Endodermal cell (in vitro differentiated cells): ENCODE measurements around the gene TUBGCP3. TPM values are rescaled to one million over a fixed set of nuclear protein-coding genes. Genes with fewer than 3 reads are reported as not detected.

Source experiments
- DNase-seq: peaks from one replicate; pipeline ENCODE4 v3.0.0-alpha.2; 2017
- H3K27ac ChIP-seq: 2 replicates; pipeline ENCODE4 v1.5.1; 2013; ENCODE audit warnings: mild to moderate bottlenecking, low read depth, low read length, moderate library complexity
- H3K27me3 ChIP-seq: 2 replicates; pipeline ENCODE4 v1.6.1; 2013; ENCODE audit warnings: mild to moderate bottlenecking, low read length, moderate library complexity; ENCODE audit not compliant: insufficient read depth, control insufficient read depth, poor library complexity, severe bottlenecking
- H3K36me3 ChIP-seq: 2 replicates; pipeline ENCODE4 v1.7.0; 2013; ENCODE audit warnings: mild to moderate bottlenecking, low read length, moderate library complexity; ENCODE audit not compliant: control insufficient read depth, insufficient read depth
- H3K4me1 ChIP-seq: one replicate; pipeline ENCODE4 v1.7.0; 2013; ENCODE audit warnings: low read length; ENCODE audit not compliant: control insufficient read depth, insufficient read depth
- H3K4me3 ChIP-seq: 2 replicates; pipeline ENCODE4 v1.5.1; 2013; ENCODE audit warnings: mild to moderate bottlenecking, low read length, moderate library complexity
- H3K9ac ChIP-seq: 2 replicates; pipeline ENCODE4 v1.6.1; 2013; ENCODE audit warnings: mild to moderate bottlenecking, low read length, moderate library complexity; ENCODE audit not compliant: poor library complexity, severe bottlenecking; ENCODE audit errors: extremely low read depth
- H3K9me3 ChIP-seq: 2 replicates; pipeline ENCODE4 v1.6.1; 2013; ENCODE audit warnings: mild to moderate bottlenecking, low read length, moderate library complexity; ENCODE audit not compliant: control insufficient read depth
- H3K27ac Mint-ChIP-seq: 2 replicates; pipeline ENCODE4 v1.8.0; 2020; ENCODE audit warnings: mixed read lengths
- H3K27me3 Mint-ChIP-seq: 2 replicates; pipeline ENCODE4 v1.8.0; 2021; ENCODE audit warnings: mild to moderate bottlenecking, mixed read lengths; ENCODE audit not compliant: insufficient read depth
- H3K36me3 Mint-ChIP-seq: 2 replicates; pipeline ENCODE4 v1.8.0; 2020; ENCODE audit warnings: low read depth, mixed read lengths
- H3K4me1 Mint-ChIP-seq: 2 replicates; pipeline ENCODE4 v1.8.0; 2020; ENCODE audit warnings: mixed read lengths
- H3K4me3 Mint-ChIP-seq: 2 replicates; pipeline ENCODE4 v1.8.0; 2020; ENCODE audit warnings: mild to moderate bottlenecking, moderate library complexity, mixed read lengths
- H3K9me3 Mint-ChIP-seq: 2 replicates; pipeline ENCODE4 v1.8.0; 2020; ENCODE audit warnings: mild to moderate bottlenecking, mixed read lengths
- CTCF ChIP-seq: fragments of 200-600 bp; sonication (generic); conservative IDR thresholded peaks from 2 replicates; pipeline ENCODE4 v1.5.0; 2021; ENCODE audit warnings: antibody characterized with exemption, mild to moderate bottlenecking
- WGBS, 2 experiments: methylation state at CpG; one replicate each; pipeline versions ENCODE4 v1.1.5 to v1.1.7; 2013; ENCODE audit warnings: missing lambda C conversion rate in 2 of 2, mixed read lengths in 1 of 2; ENCODE audit not compliant: insufficient coverage in 1 of 2, insufficient read length in 1 of 2; 5-methylcytosine and 5-hydroxymethylcytosine counted together
- total RNA-seq, 2 donors: library from RNA; stranded (reverse); fragmentation: NEBNext Ultra II Directional in 1 of 2; extraction: Animal tissue kit (Norgen Biotek cat#: 25700) in 1 of 2; gene quantifications; 2 replicates in 1 of 2; 3 replicates in 1 of 2; pipeline ENCODE4 v1.2.1, GENCODE V29; 2021

The TUBGCP3 gene
- total RNA-seq, 2 donors from 2014 or later, result 34.7 to 55.3 TPM

- H3K9me3 Mint-ChIP-seq, result no peaks in the 10 kb centered on the region
- 94 to 97% methylated on average over 11 to 13 of the region's 13 CpGs for WGBS, 2 experiments
- Histone ChIP-seq H3K27ac (no peak overlapping the region), H3K4me1 (no peaks in the 10 kb centered on the region), H3K4me3 (no peak overlapping the region), H3K9me3 (no peaks in the 10 kb centered on the region), H3K27me3 (no peaks in the 10 kb centered on the region), H3K9ac (no peak overlapping the region), H3K36me3 (peaks cover 66% of the 10 kb centered on the region)
- TF ChIP-seq CTCF, result no peak
- H3K36me3 Mint-ChIP-seq, result peaks cover 37% of the 10 kb centered on the region
- H3K27ac Mint-ChIP-seq, result no peak overlapping the region
- no peak overlapping the region for H3K4me3 Mint-ChIP-seq
- no peak for DNase-seq
- H3K27me3 Mint-ChIP-seq, result no peaks in the 10 kb centered on the region
- H3K4me1 Mint-ChIP-seq, result no peaks in the 10 kb centered on the region
Measured at GRCh38 chr13:112516218-112516617, 71.7 kb downstream of the TUBGCP3 start.

- Histone ChIP-seq H3K4me3 (no peak overlapping the region), H3K4me1 (no peaks in the 10 kb centered on the region), H3K9ac (no peak overlapping the region), H3K27ac (no peak overlapping the region), H3K9me3 (no peaks in the 10 kb centered on the region), H3K36me3 (peaks cover 79% of the 10 kb centered on the region), H3K27me3 (no peaks in the 10 kb centered on the region)
- WGBS, 2 experiments, result 93 to 95% methylated on average over 3 to 5 of the region's 6 CpGs
- no peak for TF ChIP-seq CTCF
- H3K9me3 Mint-ChIP-seq, result no peaks in the 10 kb centered on the region
- no peaks in the 10 kb centered on the region for H3K27me3 Mint-ChIP-seq
- H3K4me3 Mint-ChIP-seq, result no peak overlapping the region
- peaks cover 28% of the 10 kb centered on the region for H3K36me3 Mint-ChIP-seq
- H3K4me1 Mint-ChIP-seq, result peaks cover 3% of the 10 kb centered on the region
- H3K27ac Mint-ChIP-seq, result no peak overlapping the region
- DNase-seq, result no peak
Measured at GRCh38 chr13:112513761-112514160, 74.2 kb downstream of the TUBGCP3 start.

- Mint-ChIP-seq H3K4me1 (peaks cover 3% of the 10 kb centered on the region), H3K27ac (no peak overlapping the region), H3K36me3 (peaks cover 35% of the 10 kb centered on the region), H3K9me3 (no peaks in the 10 kb centered on the region), H3K4me3 (no peak overlapping the region), H3K27me3 (no peaks in the 10 kb centered on the region)
- peak; percentile 15 for DNase-seq
- Histone ChIP-seq H3K27ac (no peak overlapping the region), H3K36me3 (peaks cover 65% of the 10 kb centered on the region), H3K4me3 (no peak overlapping the region), H3K9ac (no peak overlapping the region), H3K4me1 (no peaks in the 10 kb centered on the region), H3K27me3 (no peaks in the 10 kb centered on the region), H3K9me3 (no peaks in the 10 kb centered on the region)
- TF ChIP-seq CTCF, result no peak
- WGBS, 2 experiments, result 92 to 96% methylated on average over 9 to 10 of the region's 10 CpGs
Measured at GRCh38 chr13:112510987-112511685, 76.8 kb downstream of the TUBGCP3 start.
